GM21529 (cell line): ENCODE measurements around the gene CD200R1.

Experiments
- ATAC-seq: cut with Tn5 transposase; IDR thresholded peaks from one replicate; pipeline ENCODE4 v1.9.1; 2021; ENCODE audit not compliant: unreplicated experiment

Gene CD200R1, protein sequence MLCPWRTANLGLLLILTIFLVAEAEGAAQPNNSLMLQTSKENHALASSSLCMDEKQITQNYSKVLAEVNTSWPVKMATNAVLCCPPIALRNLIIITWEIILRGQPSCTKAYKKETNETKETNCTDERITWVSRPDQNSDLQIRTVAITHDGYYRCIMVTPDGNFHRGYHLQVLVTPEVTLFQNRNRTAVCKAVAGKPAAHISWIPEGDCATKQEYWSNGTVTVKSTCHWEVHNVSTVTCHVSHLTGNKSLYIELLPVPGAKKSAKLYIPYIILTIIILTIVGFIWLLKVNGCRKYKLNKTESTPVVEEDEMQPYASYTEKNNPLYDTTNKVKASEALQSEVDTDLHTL

DNA sequence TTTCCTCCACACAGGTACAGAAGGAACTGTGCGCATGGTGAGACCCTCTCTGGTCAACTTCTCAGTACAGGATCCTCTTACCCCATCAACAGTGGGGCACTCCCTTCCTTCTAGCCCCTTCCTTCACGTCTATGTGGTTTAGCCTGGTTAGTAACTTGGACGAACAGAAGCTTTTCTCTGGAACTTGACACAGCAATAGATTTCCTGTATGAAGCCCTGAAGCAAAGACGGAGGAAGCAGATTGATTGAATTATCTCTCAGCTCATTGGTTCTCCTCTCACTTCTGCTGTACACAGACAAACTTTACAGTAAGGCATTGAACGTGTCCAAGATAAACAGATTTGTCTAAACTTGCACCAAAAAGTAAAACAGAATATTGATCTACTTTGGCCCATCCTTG is at the start of gene CD200R1:
TSS of gene CD200R1 (minus strand) at position 210 of the 400 bp plus-strand sequence. CDS start 246 bp downstream, outside the sequence.
- ATAC-seq, result no peak

DNA sequence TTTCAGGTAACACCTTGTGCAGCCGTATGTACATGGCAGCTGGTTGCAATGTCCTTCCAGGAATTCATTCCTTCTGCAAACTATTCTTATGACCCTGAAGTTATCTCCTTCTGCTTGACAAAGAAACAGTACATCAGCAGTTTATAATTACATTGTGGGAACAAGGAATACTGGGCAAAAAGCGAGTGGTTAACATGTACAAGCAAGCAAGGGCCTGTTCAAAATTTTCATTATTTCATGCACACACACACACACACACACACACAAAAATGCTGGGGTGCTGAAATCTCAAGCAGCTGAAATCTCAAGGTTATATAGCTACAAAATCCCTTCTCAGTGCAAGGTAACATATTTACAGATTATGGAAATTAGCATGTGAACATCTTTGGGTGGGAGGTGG is 46.6 kb upstream of the CD200R1 start:
- ATAC-seq, result no peak

DNA sequence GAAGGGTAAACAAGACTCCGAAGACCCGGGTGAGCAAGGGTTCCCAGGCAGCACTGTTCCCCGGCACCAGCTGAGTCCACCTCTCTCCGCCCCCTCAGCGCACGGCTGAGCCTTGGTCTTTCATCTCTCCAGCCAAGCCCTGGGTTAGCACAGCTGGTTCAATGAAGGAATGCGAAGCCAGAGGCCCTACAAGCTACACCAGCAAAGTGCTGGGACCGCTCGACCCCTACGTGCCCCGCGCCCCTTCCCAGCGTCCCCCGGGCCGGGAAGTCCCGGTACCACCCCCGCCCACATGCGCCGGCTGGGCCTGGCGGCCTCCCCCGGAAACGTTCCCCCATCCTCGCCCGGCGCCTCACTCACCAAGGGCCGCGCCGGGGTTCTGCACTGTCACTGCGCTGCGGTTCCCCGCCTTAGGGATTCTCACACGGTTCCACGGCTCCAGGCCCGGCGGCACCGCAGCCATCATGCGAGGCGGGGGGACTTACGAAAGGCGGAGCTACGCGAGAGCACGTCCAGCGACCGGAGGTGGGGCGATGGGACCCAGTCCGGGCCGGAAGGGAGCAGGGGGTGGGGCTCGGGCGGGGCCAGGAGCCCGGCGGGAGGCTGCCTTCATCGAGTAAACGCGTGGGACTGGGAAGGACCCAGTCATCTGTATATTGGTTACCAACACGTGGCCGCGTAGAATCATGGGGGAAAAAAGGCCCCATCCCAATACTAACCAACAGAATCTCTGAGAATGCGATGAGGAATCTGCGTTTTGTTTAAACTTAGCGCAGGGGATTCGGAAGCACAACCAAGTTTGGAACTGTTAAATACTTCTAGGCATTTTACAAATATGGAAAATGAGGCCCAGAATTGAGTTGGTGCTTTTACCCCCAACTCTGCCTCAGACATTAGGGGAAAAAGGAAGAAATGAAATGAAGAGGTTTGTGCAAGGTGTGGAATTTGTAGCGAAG is 44.6 kb upstream of the CD200R1 start:
- peak; percentile 95 for ATAC-seq

DNA sequence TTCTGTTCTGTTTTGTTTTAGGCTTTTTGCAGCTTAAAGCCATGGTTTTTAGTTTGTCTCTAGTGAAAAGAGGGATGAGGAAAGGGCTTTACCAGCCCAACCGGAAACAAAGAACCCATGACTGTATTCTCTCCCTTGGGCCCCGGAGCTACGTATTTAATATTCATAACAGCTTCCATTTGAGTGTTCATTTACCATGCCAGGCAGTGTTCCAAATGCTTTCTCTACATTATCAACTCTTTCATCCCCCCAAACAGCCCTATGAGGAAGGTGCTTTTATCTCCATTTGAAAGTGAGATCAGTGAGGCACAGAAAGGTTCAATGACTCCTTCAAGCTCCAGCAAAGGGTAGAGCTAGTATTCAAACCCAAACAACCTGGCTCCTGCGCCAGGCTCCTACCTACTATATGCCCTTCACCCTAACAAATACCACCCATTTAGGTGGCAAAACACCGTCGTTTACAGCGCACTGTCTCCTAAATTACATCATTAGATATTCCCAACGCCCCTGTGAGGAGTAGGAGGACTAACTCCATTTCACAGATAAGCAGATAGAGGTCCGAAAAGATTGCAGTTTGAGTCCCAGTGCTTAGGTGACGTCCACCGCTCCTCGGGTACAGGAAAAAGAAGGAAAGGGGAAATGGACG is 43.8 kb upstream of the CD200R1 start:
- ATAC-seq, result no peak

DNA sequence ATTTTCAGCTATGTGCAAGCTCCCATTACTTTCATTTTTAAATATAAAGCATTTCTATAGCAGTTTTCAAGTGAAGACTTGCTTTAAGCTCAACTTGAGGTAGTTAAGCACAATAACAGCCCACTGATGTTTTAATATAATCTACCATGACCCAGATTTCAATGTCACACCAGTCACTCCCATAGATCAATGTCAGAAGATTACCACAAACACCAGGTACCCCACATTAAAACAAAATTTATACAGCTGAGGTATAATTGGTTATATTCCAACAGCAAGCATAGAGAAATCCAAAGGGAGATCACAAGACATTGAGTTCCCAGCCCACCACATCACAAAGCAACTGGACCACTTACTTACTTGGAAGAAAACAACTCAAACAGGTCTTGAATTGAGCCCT is 38.7 kb upstream of the CD200R1 start:
- ATAC-seq, result no peak

DNA sequence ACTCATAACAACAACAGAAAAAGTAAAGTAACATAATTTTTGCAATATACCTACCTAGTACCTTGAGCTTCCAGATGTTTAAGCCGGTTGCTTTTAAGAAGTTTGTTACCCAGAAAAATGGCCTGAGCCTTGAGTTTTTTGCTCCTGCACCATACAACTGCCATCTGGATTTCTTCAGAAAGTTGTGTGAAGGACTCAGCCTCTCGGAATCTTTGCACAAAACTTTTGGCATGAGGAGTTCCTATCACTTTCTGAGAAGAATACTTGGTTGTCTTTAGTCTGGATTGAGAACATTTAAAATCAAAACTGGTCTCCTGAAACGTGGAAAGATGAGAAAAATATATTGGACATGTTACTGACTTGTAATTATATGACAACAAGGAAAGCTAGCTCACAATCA is 33.2 kb upstream of the CD200R1 start:
- no peak for ATAC-seq

DNA sequence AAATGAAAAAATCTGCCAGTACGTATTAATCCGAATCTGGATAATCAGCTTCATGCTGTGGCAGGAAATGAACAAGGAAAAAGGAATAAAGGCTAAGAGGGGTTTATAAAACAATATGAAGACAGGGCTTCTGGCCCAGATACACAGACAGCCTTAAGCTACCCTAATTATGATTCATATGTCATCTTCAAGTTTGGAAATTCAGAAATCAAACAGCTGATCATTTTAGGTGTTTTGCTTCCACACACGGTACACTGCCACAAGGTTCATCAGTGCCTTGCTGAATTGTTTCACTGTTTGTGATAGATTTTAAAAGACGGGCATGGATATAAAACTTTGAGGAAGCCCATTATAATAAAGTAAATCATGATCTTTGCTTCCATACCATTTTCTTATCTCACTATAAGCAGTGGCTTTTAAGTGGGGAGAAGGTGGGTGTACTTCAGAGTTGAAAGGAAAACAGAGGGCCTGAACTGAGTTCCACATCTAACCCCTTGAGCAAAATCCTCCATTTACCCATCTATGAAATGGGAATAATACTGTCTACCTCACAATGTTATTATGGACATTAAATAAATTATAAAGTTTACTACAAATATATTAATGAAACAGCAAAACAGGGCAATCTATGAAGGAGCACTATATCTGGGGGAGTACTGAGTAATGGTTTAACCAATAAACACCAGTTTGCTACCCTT is 31.6 kb upstream of the CD200R1 start:
- no peak for ATAC-seq

DNA sequence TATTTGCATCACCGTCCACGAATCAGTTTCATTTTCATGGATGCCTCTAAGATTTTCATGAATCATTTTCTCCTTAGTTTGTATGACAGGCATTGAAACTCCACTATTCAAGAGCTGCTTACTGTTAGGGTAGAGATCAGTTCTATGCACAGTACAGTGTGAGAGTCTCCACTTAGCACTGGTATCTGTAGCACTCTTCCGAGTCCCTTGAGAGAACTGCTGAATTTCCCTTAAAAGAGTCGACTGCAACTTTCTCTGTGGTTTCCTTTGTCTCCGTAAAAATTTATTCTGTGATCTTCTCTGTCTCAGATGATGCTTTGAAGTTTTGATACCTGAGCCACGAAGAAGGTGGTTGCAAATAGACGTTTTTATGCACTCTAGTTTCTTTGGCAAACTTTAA is 30.7 kb upstream of the CD200R1 start:
- no peak for ATAC-seq

DNA sequence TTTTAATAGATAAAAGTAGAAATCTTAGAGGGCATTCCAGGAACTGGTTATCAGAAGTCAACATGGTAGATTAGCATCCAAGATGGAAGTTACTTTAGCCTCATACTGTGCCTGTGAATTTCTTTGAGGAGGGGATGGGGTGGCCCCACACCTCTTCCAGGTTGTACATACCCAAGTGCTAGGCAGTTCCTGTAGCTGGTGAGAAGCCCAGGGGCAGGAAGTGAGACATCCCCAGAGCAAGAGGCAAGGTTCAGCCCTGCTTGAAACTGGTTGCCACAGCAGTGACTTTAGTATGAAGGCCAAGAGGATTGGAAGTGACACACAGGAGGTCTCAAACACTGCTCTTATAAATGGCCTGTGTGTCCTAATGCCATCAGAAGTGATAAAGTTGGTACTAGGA is 27.8 kb upstream of the CD200R1 start:
- no peak for ATAC-seq

DNA sequence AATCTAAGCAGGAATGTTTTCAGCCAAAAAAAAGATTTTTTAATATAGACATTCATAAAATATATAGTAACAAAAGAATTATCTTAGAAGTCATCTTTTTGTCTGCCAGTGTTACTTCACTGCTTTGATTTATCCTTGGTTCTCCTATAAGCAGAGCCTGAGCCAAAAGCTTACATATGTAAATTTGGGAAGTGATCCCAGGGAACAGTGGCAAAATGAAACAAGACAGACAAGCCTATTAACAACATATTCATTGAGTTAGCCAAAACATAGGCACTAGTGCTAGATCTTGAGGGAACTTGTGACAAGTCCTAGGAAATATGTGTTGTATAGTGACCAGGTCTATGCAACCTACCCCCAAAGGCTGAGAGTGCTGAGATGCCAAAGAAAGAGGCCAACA is 27.1 kb upstream of the CD200R1 start:
- no peak for ATAC-seq

DNA sequence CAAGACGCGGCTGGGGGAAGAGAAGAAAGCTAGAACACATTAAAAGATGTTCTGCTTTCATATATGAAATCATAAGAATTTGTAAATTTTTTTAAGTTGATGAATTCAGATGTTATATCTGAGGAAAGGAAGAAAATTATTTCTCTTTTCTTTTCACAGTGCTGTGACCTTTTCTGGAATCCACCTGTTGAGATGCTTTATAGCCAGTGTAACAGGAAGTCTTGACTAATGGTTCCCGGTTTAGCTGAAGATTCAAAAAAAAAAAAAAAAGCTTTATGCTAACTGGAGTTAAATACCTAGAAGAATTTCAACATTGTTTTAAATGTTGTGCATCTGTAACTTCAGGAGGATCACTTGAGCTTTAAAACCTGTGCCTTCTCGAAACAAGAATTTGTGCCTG is 25.8 kb upstream of the CD200R1 start:
- ATAC-seq, result no peak

DNA sequence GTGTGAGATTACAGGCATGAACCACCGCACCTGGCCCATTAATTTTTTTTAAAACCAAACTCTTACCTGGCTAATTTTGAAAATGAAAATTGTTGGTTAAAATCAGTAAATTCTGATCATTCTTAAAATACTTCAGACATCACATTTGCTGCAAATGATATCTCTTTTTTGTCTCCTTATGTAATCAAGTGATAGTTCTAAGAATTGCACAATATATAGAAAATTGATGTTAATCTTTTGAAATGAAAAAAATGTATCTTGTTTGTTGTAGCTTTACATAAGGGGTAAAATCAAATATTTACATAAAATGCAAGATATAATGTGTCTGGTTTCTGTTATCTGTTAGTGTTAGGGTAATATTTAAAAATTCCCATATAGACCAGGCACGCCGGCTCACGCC is 20.9 kb upstream of the CD200R1 start:
- ATAC-seq, result no peak

DNA sequence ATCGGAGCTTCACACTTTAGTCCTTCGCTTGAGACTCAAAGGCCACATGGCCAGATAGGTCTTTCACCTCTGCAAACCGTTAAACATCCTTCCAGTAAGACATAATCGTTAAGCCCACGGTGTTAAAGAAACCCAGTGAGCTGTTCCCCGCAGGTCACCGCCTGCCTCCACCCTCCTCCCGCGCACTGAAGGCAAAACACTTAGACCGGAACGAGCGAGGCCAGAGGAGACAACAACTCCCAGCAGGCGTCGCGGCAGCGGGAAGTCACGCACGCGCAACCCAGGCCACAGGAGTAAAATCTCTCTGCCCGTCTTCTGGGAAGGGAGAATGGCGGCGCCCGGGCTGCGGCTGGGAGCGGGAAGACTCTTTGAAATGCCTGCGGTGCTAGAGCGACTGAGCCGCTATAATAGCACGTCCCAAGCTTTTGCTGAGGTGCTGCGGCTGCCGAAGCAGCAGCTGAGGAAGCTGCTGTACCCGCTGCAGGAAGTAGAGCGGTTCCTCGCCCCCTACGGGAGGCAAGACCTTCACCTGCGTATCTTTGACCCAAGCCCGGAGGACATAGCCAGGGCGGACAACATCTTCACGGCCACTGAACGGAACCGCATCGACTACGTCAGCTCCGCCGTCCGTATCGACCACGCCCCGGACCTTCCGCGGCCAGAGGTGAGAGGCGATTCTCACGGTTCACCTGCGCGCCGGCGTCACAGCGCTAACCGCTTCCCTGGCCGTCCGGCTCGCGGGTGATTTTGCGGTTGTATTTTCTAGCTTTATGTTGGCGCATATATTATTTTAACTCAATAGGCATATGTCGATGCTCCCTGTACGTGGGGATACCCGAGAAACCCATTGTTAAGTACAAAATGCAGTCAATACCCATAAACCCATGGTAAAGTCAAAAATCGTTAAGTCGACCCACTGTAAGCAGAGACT is 16.0 kb upstream of the CD200R1 start, which contains the start of gene GTPBP8:
TSS of gene GTPBP8 (plus strand) at position 313 of the 931 bp plus-strand sequence. CDS start at position 329, 16 bp downstream.
- peak; percentile 91 for ATAC-seq

DNA sequence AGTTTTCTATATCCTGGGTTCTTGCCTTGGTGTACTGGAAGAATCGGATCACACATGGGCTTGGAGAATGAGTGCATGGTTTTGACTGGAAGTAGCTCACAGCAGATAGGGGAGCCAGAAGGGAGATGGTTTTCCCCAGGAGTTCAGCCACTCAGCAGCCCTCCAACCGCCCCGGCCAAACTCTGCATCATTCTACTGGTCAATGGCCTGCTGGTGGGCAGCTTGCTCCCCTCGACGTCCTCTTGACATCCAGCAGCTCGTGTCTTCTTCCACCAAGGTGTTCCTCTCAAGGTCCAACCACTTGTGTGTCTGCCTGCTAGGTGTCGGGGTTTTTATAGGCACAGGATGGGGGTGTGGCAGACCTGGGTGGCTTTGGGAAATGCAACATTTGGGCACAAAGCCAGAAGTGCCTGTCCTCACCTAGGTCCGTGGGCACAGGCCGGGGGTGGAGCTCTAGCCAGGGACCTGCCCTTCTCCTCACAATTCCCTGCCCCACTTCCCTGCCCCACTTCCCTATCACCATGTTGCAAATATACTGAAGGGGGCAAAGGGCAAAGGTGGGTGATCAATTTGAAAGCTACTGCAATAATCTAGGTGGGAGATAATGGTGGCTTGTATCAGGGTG is 12.9 kb upstream of the CD200R1 start:
- no peak for ATAC-seq

DNA sequence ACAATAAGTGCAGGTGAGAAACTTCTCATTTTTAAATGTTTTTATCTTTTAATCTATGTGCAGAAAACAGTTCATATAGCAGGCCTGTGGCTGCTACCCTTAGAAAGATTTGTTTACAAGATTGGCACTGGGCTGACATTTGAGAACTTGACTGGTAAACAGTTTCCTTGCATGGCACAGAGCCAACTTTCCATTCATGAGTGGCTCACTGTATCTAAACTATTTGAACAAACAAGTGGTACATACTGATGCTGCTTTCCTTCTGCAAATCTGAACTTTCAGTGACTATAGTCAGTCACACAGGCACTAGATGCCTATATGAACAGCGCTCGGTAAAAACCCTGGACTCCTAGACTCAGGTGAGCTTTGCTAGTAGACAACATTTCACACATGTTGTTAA is 9.6 kb upstream of the CD200R1 start:
- no peak for ATAC-seq

DNA sequence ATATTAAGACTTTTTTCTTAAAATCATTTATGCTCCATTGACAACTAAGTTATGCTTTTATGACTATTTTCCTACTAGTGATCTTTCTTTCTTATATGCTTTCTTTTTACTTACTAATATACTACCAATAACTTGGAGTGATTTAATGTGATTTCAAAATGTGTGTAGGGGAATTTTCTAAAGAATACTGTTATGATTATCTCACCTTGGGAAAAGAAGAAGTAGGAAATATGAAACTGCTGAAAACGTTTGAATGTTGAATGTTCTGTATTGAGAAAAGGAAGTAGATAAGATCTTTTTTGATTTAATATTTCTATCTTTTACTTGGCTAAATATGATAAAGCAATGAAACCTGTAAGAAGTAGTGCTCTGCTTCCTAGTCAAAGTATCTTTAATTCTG is 7.8 kb upstream of the CD200R1 start:
- no peak for ATAC-seq

DNA sequence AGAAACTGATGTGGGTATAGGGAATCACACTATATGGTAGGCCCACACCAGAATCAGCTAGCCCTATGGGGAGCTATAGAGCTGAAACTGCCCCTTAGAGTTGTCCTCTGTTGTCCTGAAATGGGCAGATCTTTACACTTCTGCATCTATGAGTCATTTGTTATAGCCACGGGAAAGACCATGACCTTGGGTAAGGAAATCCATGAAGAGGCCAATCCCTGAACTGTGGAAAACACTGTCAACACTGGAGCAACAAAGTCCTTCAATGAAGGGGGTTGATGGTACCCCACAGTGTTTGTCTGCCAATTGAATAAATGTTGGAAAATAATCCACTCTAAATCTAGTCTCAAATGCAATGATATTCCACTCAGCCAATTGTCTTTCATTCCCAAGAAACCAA is 5.2 kb upstream of the CD200R1 start:
- ATAC-seq, result no peak

DNA sequence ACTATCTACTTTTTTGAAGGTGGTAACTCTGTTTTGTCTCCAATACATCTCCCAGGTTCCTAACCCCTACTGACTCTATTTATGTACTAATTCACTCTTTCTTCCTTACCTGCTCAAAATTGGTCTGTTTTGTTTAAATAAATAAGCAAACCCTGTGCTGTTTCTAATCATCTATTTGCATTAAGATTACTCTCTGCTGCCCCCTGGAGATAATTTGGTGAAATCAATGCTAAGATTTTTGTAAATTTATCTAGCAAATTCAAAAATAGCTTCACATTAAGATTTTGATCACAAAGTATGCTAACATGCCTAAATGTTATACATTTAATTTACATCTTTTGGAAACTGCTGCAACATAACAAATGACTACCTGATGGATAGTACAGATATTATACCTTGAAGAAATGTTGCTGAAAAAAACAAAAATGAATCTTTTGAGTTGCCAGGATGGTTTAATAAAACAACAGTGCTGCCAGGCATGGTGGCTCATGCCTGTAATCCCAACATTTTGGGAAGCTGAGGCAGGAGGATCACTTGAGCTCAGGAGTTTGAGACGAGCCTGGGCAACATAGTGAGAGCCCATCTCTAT is 4.4 kb upstream of the CD200R1 start:
- ATAC-seq, result no peak

DNA sequence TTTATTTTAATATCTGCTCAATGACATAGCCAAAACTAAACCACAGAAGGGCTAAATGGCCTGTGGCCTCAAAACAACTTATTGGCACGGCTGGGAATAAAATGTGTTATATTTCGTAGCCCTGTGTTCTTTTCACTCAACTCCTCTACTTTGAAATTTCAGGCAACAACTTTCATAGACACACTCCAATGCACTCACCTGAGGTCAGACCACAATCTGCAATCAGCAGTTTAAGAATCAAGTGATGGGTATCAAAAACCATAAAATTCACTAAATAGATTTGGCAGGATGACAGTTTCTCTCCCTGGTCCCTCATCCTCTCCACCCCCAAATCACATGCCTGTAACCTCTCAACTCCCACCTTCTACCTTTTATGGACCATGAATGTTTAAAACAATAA is 2.0 kb upstream of the CD200R1 start:
- ATAC-seq, result no peak
